ENCODE measurements around the gene SPON2.

Gene SPON2

GRCh38 chr4:1208266-1208961 lies 36.0 kb upstream of the SPON2 start:
- no peak for DNase-seq

- no peak for DNase-seq
Measured at GRCh38 chr4:1207603-1208265, 35.4 kb upstream of the SPON2 start.

- no peak for DNase-seq
Measured at GRCh38 chr4:1207157-1207470, 34.7 kb upstream of the SPON2 start.

GRCh38 chr4:1206299-1207156 lies 34.1 kb upstream of the SPON2 start:
- no peak for DNase-seq

GRCh38 chr4:1205586-1206298 lies 33.4 kb upstream of the SPON2 start:
- DNase-seq = no peak

GRCh38 chr4:1204828-1205585 lies 32.6 kb upstream of the SPON2 start:
- DNase-seq = no peak

GRCh38 chr4:1204286-1204827 lies 32.0 kb upstream of the SPON2 start:
- no peak for DNase-seq

GRCh38 chr4:1203026-1203616 lies 30.7 kb upstream of the SPON2 start:
- DNase-seq = no peak

- no peak for DNase-seq
Measured at GRCh38 chr4:1202526-1203011, 30.2 kb upstream of the SPON2 start.

- no peak for DNase-seq
Measured at GRCh38 chr4:1201851-1202525, 29.6 kb upstream of the SPON2 start.

- DNase-seq = no peak
Measured at GRCh38 chr4:1200425-1201035, 28.1 kb upstream of the SPON2 start.

GRCh38 chr4:1199556-1200331 lies 27.4 kb upstream of the SPON2 start:
- DNase-seq = no peak

- no peak for DNase-seq
Measured at GRCh38 chr4:1198098-1198844, 25.9 kb upstream of the SPON2 start.

GRCh38 chr4:1196421-1197183 lies 24.2 kb upstream of the SPON2 start:
- no peak for DNase-seq

- no peak for DNase-seq
Measured at GRCh38 chr4:1195891-1196401, 23.6 kb upstream of the SPON2 start.

- DNase-seq = no peak
Measured at GRCh38 chr4:1195109-1195671, 22.8 kb upstream of the SPON2 start.
